Measurements from ENCODE around the gene OSTF1.

The OSTF1 gene

GRCh38 chr9:75121914-75122558 is 33.7 kb downstream of the OSTF1 start:
- no peak for DNase-seq (ENCODE audit: low spot score)

- DNase-seq (ENCODE audit: low spot score), result no peak
These were observed 35.4 kb downstream of the OSTF1 start for GRCh38 chr9:75123696-75124095.

DNA sequence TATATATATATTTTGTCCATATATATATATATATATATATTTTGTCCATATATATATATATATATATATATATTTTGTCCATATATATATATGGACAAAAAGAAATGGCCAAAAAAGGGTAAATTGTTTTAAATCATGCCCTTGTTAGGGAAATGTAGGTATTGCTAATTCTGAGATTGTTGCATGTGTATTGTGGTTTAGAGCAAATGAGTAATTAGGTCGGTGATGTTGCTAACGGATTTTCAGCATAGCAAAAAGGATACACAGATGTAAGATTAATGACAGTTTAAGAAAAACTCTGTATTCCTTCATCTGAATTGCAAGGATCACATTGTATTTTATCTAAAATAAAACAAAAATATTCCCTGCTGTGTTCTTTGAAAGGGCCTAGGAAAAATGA is 40.2 kb downstream of the OSTF1 start:
- DNase-seq (ENCODE audit: low spot score), result no peak

DNA sequence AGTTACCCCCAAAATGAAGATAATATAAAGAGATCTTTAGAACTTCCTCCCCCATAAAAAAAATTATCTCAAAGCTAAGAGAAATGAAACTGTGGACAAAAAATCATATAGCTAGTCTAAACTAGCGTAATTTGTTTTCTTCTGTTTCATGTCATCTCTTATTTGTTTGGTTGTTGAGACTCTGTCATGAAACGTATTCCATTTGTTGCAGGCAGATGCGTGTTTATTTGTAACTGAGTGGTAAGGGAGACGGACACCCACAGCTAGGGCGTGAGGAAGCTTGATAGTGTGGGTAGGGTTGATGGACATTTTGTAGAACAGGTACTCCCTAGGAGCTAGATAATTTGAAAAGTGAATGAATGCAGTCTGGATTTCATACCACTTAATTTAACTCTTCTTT is 41.9 kb downstream of the OSTF1 start:
- DNase-seq (ENCODE audit: low spot score), result no peak

DNA sequence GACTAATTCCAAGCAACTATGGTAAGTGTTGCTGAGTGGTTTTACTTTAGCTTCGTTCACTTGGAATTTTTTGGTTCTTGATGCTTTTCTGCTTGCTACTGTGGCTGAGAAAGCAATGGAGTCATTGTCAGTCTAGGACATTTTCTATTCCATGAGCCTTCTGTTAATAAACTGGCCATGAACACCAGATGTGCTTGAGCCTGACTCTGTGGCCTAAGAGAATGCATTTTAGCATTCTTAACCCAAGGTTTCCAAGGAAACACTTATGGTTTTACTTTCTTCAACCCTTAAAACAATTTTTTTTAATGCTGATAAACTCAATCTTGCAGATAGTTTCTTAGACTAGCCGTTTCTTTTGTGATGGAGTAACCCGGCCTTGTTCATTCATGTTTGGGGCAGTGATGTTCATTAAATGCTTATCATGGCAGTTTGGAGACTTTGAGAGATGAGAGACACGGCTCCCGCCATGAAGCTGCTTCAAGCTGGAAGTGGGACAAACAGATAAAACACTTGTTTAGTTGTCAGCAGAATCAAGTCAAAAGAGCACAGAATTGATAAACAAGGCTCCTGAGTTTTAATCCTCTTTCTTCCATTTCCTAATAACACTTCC is 42.4 kb downstream of the OSTF1 start:
- DNase-seq (ENCODE audit: low spot score), result peak; percentile 38

GRCh38 chr9:75131700-75132099 is 43.4 kb downstream of the OSTF1 start:
- DNase-seq (ENCODE audit: low spot score), result no peak

GRCh38 chr9:75132244-75132643 is 43.9 kb downstream of the OSTF1 start:
- no peak for DNase-seq (ENCODE audit: low spot score)

DNA sequence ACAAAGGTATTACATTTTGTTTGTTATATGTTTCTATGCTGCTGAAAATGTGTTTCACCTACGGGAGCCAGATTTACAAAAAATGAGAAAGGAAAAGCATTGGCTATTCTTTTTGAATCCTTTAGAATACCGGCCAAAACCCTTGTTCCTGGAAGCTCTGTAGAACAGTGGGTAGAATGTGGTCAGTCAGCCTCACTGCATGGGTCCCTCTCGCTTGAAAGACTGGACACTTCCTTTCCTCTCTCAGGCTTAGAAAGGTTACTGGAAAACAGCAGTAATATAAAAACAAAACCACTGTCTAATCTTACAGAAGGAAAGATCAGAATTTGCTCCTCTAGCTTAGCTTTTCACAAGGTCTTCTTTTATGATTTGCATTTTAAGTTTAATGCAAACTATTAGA is 45.1 kb downstream of the OSTF1 start:
- DNase-seq (ENCODE audit: low spot score), result no peak

GRCh38 chr9:75134495-75134894 is 46.2 kb downstream of the OSTF1 start:
- no peak for DNase-seq (ENCODE audit: low spot score)

- no peak for DNase-seq (ENCODE audit: low spot score)
These were observed 50.1 kb downstream of the OSTF1 start for GRCh38 chr9:75138260-75139040.

GRCh38 chr9:75139201-75139600 is 50.9 kb downstream of the OSTF1 start:
- no peak for DNase-seq (ENCODE audit: low spot score)

- no peak for DNase-seq (ENCODE audit: low spot score)
These were observed 51.9 kb downstream of the OSTF1 start for GRCh38 chr9:75140261-75140660.

- no peak for DNase-seq (ENCODE audit: low spot score)
These were observed 53.9 kb downstream of the OSTF1 start for GRCh38 chr9:75142202-75142601.

GRCh38 chr9:75146229-75146628 is 57.9 kb downstream of the OSTF1 start:
- no peak for DNase-seq (ENCODE audit: low spot score)

DNA sequence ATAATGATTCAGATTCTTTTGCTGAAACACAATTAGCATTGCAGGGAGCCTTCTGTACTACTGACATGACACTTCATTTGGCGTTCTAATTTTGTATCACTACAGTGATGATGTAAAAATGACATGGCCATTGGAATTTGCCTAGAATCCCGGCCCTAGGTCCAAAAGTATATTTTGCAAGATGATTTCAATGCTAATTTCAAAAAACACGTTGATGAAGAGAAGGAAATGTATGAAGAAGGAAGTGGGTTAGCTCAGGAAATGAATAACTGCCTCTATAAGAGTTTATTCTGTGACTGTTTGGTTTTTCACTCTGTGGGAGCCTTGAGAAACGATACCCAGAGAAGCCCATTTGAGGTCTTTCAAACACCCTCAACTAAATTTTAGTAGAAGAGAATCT is 59.3 kb downstream of the OSTF1 start:
- peak; percentile 15 for DNase-seq (ENCODE audit: low spot score)

- peak; percentile 68 for DNase-seq (ENCODE audit: low spot score)
These were observed 60.2 kb downstream of the OSTF1 start for GRCh38 chr9:75148561-75148960.

DNA sequence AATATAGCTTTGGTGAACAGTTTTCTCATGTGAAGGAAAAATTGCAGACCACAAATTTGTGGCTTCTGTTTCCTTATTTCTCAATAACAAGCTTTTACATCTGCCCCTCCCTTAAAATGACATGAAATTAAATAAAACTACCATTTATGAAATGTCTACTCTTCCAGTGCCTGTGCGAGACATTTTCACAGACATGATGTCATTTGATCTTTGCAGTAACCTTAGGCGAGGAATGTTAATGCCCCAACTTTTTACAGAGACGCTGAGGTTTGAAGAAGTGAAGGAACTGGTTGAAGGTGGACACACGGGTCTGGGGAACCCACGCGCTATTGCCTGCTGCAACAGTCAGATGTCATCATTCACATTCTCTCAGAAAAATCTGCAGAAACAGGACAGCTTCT is 61.5 kb downstream of the OSTF1 start:
- no peak for DNase-seq (ENCODE audit: low spot score)

GRCh38 chr9:75150512-75150911 is 62.2 kb downstream of the OSTF1 start:
- no peak for DNase-seq (ENCODE audit: low spot score)

DNA sequence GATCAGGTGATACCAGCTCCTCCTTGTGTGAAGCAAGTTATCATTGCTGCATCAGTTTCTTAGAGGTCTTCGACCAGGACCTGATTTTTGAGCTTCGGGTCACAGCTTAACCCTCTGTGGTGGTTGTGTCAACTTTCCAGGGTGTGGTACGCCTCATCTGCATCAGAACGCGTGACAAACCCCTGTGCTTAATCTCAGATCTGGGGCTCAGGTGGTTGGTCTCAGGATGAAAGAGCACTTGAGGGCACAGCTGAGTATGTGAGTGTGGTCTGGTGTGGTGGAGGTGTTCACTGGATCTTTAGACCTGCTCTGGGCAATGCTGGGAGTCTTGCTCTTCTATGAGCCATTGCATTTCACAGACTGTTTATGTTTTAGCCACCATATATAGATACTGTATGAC is 64.1 kb downstream of the OSTF1 start:
- no peak for DNase-seq (ENCODE audit: low spot score)

GRCh38 chr9:75156858-75157257 is 68.5 kb downstream of the OSTF1 start:
- DNase-seq (ENCODE audit: low spot score), result no peak

DNA sequence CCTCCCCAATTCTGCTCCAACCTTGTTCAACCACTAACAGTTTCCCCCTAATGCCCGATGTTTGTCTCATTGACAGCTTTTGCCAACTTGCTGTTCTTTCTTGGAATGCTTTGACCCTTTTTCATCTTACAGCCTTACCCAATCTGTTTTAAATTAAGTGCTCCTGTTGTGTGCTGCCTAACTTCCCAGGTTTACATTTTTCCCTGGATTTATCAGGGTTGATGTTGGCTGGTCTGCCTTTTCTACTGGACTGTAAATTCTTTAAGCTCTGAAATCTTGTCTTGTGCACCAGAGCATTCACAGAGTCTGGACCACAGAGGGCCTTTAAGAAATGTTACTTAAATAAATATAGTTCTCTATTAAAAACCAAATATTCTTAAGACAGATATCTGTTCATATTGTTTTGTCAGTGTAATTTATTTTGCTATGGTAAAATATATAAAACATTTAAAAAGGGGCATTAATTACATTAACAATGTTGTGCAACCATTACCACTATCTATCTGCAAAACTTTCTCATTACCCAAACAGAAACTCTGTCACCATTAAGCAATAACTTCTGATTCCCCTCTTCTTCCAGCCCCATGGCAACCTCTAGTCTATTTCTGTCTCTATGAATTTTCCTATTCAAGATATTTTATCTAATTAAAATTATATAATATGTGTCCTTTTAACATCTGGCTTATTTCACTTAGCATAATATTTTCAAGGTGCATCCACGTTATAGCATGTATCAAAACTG is 73.0 kb downstream of the OSTF1 start:
- no peak for DNase-seq (ENCODE audit: low spot score)

- DNase-seq (ENCODE audit: low spot score), result no peak
These were observed 75.5 kb downstream of the OSTF1 start for GRCh38 chr9:75163764-75164163.

DNA sequence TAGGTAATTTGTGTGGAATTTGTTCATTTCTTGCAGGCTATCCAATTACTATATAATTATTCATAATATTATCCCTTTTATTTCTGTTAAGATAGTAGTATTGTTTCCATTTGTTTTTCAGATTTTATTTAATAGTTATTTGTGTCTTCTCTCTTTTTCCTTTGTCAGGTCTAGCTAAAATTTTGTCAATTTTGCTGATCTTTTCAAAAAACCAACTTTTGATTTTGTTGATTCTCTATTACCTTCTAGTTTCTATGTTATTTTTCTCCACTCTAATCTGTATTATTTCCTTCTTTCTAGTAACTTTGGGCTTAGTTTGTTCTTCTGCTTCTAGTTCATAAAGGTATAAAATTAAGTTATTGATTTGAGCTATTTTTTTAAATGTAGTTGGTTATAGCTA is 76.3 kb downstream of the OSTF1 start:
- no peak for DNase-seq (ENCODE audit: low spot score)

Measured in GM03348 (cell line).